Fibroblast of lung (primary cell): Measurements from ENCODE around the gene TCF12. TPM values are rescaled to one million over a fixed set of nuclear protein-coding genes. Genes with fewer than 3 reads are reported as not detected.

ENCODE experiments used
- DNase-seq, 2 donors: peaks; one replicate each; pipeline versions ENCODE4 v3.0.0 to v3.0.0-alpha.2; 2010; ENCODE audit warnings: low read depth in 2 of 2
- H2AFZ ChIP-seq: 2 replicates; pipeline ENCODE4 v1.5.1; 2012; ENCODE audit warnings: low read length, control low read depth, inconsistent platforms
- H3K27ac ChIP-seq: 2 replicates; pipeline ENCODE4 v1.5.1; 2011; ENCODE audit warnings: low read length, control low read depth; ENCODE audit not compliant: insufficient read depth
- H3K27me3 ChIP-seq: 2 replicates; pipeline ENCODE4 v1.5.1; 2011; ENCODE audit warnings: mild to moderate bottlenecking, low read length; ENCODE audit not compliant: control insufficient read depth, insufficient read depth
- H3K36me3 ChIP-seq: 2 replicates; pipeline ENCODE4 v1.5.1; 2011; ENCODE audit warnings: low read length; ENCODE audit not compliant: control insufficient read depth, insufficient read depth
- H3K4me1 ChIP-seq: 2 replicates; pipeline ENCODE4 v1.5.1; 2011; ENCODE audit warnings: low read length; ENCODE audit not compliant: control insufficient read depth, insufficient read depth; ENCODE audit errors: extremely low read depth
- H3K4me2 ChIP-seq: 2 replicates; pipeline ENCODE4 v1.5.1; 2011; ENCODE audit warnings: low read length, control low read depth; ENCODE audit not compliant: insufficient read depth; ENCODE audit errors: extremely low read depth
- H3K4me3 ChIP-seq, 4 experiments: fragments of 200-600 bp in 1 of 4; sonication (generic) in 1 of 4; replicated peaks in 1 of 4; 2 replicates each; pipeline ENCODE4 v1.5.1; 2011 to 2016; ENCODE audit warnings: low read length in 4 of 4, low read depth in 3 of 4, mild to moderate bottlenecking in 3 of 4, control low read depth in 2 of 4, inconsistent platforms in 1 of 4, mixed read lengths in 1 of 4; ENCODE audit not compliant: insufficient read depth in 1 of 4; ENCODE audit errors: control extremely low read depth in 1 of 4
- H3K79me2 ChIP-seq: 2 replicates; pipeline ENCODE4 v1.5.1; 2012; ENCODE audit warnings: mild to moderate bottlenecking, low read length, inconsistent platforms; ENCODE audit not compliant: control insufficient read depth, insufficient read depth
- H3K9ac ChIP-seq: 2 replicates; pipeline ENCODE4 v1.5.1; 2011; ENCODE audit warnings: mild to moderate bottlenecking, low read length, control low read depth; ENCODE audit not compliant: insufficient read depth
- H3K9me3 ChIP-seq: 2 replicates; pipeline ENCODE4 v1.5.1; 2012; ENCODE audit warnings: low read depth, low read length; ENCODE audit not compliant: control insufficient read depth, insufficient read depth
- H4K20me1 ChIP-seq: 2 replicates; pipeline ENCODE4 v1.5.1; 2011; ENCODE audit warnings: low read length; ENCODE audit not compliant: control insufficient read depth, insufficient read depth; ENCODE audit errors: extremely low read depth
- EZH2 ChIP-seq: IDR thresholded peaks from 2 replicates; pipeline ENCODE4 v1.5.1; 2012; ENCODE audit warnings: low read length, control low read depth, mild to moderate bottlenecking; ENCODE audit errors: missing control alignments
- polyA plus RNA-seq, 2 donors: library from polyadenylated mRNA; depleted of rRNA in 1 of 2; stranded (reverse) in 1 of 2; unstranded in 1 of 2; fragments of >200 nt; gene quantifications; 2 replicates each; pipeline ENCODE4 v1.2.1, GENCODE V29; 2011 to 2012; ENCODE audit warnings: missing spikeins in 1 of 2
- total RNA-seq: library from RNA; depleted of rRNA; stranded (reverse); fragments of >200 nt; gene quantifications from 2 replicates; pipeline ENCODE4 v1.2.1, GENCODE V29; 2014
- TF ChIP-seq, protein P1 (sequence below), 2 donors: IDR thresholded peaks in 1 of 2; conservative IDR thresholded peaks in 1 of 2; 1 replicate in 1 of 2; 2 replicates in 1 of 2; pipeline ENCODE4 v1.5.1; 2011 to 2012; ENCODE audit warnings: low read length in 2 of 2, control low read depth in 1 of 2, inconsistent platforms in 1 of 2, low read depth in 1 of 2, mild to moderate bottlenecking in 1 of 2

Gene TCF12
- total and polyA plus RNA-seq, 2 donors (not counting 1 experiment from before 2014, with no cell fraction given) = 105 to 232 TPM

DNA sequence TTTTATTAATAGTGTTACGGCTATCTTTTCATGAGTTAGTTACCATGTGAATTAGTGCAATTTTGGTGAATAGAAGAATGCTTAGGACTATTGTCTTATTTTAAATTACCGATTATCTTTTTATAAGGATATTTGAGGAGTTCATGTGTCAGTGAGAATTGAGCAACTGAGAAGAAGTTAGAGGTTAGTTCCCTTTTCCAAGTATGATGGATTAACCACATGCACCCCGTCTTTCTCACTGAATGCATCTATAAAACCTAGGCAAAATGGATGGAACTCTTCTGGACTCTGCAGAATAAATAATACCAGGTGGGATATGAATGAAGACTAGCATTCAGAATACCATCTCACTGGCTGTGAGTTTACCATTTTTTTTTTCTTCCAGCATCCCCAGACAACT lies 74.3 kb downstream of the TCF12 start:
- no peak for DNase-seq
- Histone ChIP-seq H2AFZ (no peak overlapping the region), H3K79me2 (peaks cover 42% of the 10 kb centered on the region), H3K36me3 (no peaks in the 10 kb centered on the region), H3K4me3 (no peak overlapping the region), H3K9me3 (no peaks in the 10 kb centered on the region), H3K4me2 (no peak overlapping the region), H4K20me1 (no peaks in the 10 kb centered on the region), H3K27me3 (no peaks in the 10 kb centered on the region), H3K27ac (no peak overlapping the region), H3K4me1 (peaks cover 5% of the 10 kb centered on the region), H3K9ac (no peak overlapping the region)
- no peak for TF ChIP-seq EZH2
- TF ChIP-seq, protein P1, sequence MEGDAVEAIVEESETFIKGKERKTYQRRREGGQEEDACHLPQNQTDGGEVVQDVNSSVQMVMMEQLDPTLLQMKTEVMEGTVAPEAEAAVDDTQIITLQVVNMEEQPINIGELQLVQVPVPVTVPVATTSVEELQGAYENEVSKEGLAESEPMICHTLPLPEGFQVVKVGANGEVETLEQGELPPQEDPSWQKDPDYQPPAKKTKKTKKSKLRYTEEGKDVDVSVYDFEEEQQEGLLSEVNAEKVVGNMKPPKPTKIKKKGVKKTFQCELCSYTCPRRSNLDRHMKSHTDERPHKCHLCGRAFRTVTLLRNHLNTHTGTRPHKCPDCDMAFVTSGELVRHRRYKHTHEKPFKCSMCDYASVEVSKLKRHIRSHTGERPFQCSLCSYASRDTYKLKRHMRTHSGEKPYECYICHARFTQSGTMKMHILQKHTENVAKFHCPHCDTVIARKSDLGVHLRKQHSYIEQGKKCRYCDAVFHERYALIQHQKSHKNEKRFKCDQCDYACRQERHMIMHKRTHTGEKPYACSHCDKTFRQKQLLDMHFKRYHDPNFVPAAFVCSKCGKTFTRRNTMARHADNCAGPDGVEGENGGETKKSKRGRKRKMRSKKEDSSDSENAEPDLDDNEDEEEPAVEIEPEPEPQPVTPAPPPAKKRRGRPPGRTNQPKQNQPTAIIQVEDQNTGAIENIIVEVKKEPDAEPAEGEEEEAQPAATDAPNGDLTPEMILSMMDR (conservative IDR thresholded peaks at IDR 0.05 in 1 of 2, IDR thresholded peaks at IDR 0.05 in 1 of 2; ENCODE audit: low read depth in 1 of 2, low read length in 2 of 2) = no peak

DNA sequence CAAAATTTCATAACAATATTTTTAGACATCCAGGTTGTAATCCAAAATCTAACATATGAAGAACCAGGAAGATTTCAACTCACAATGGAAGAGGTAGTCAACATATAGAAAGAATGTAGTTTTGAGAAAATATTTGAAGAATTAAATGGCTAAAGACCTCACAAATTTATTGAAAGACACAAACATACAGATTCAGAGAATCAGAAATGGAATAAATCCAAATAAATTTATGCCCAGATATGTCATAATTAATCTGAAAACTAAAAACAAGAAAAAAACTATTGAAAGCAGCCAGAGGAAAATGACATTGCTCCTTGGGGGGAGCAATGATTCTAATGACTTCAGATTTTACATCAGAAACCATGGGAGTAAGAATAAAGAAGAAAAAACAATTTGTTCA lies 75.8 kb downstream of the TCF12 start:
- Histone ChIP-seq H4K20me1 (no peaks in the 10 kb centered on the region), H2AFZ (no peak overlapping the region), H3K4me3 (no peak overlapping the region), H3K9me3 (no peaks in the 10 kb centered on the region), H3K4me1 (peaks cover 4% of the 10 kb centered on the region), H3K36me3 (no peaks in the 10 kb centered on the region), H3K79me2 (peaks cover 35% of the 10 kb centered on the region), H3K27me3 (no peaks in the 10 kb centered on the region), H3K27ac (no peak overlapping the region), H3K4me2 (no peak overlapping the region), H3K9ac (no peak overlapping the region)
- TF ChIP-seq, protein P1 (conservative IDR thresholded peaks at IDR 0.05 in 1 of 2, IDR thresholded peaks at IDR 0.05 in 1 of 2; ENCODE audit: low read depth in 1 of 2, low read length in 2 of 2) = no peak
- no peak for TF ChIP-seq EZH2
- DNase-seq = no peak

DNA sequence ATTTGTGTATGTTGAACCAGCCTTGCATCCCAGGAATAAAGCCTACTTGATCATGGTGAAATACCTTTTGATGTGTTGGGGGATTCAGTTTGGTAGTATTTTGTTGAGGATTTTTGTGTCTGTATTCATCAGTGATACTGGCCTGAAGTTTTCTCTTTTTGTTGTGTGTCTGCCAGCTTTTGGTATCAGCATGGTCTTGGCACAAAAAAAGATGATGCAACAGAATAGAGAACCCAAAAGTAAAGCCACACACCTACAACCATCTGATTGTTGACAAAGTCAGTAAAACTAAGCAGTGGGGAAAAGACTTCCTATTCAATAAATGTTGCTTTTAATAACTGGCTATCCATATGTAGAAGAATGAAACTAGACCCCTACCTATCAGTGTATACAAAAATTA lies 77.6 kb downstream of the TCF12 start:
- H3K79me2 ChIP-seq = peaks cover 20% of the 10 kb centered on the region

More for the DNA sequence above, 77.6 kb downstream of the TCF12 start:
- peak in 1 of 2 donors; percentile 40 for DNase-seq
- Histone ChIP-seq H3K9ac (no peak overlapping the region), H3K9me3 (no peaks in the 10 kb centered on the region), H3K27ac (no peak overlapping the region), H3K4me2 (no peak overlapping the region), H4K20me1 (no peaks in the 10 kb centered on the region), H3K4me1 (no peaks in the 10 kb centered on the region), H2AFZ (no peak overlapping the region), H3K27me3 (no peaks in the 10 kb centered on the region), H3K36me3 (no peaks in the 10 kb centered on the region), H3K4me3 (no peak overlapping the region)
- TF ChIP-seq, protein P1 (conservative IDR thresholded peaks at IDR 0.05 in 1 of 2, IDR thresholded peaks at IDR 0.05 in 1 of 2; ENCODE audit: low read depth in 1 of 2, low read length in 2 of 2) = no peak
- TF ChIP-seq EZH2 = no peak
